Stimulated activated naive CD4-positive, alpha-beta T cell treated with Interleukin-2 at 50 U/mL for 16 hours (primary cell): ENCODE results near the gene OTOGL.
"Not testable (repeated sequence)": the region's sequence is repeated elsewhere in the genome, so short reads cannot be mapped to it uniquely, and the experiment has no call there.

Source experiments
- DNase-seq: peaks from one replicate; lab custom pipeline; 2025; lab: John Stamatoyannopoulos, UW

The OTOGL gene

GRCh38 chr12:80135624-80136023 is 36.3 kb downstream of the OTOGL start:
- no peak for DNase-seq

DNA sequence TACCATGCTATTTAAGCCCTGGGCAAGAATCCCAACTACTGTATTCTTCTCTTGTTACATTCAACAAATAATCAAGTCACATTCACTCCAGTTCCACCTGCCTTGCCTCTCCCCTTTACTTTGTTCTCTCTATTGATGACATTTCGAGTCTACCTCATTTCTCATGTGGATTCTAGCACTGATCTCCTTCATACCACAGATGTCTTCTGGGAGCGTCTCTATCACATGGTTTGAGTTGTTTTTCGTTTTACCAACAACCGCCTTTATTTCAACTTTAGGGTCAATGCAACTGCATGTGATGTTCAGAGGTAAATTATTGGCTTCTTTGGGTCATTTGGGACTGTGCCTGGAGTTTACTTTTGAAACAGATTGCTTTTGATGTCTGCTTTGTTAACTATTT is 40.7 kb downstream of the OTOGL start:
- no peak for DNase-seq

DNA sequence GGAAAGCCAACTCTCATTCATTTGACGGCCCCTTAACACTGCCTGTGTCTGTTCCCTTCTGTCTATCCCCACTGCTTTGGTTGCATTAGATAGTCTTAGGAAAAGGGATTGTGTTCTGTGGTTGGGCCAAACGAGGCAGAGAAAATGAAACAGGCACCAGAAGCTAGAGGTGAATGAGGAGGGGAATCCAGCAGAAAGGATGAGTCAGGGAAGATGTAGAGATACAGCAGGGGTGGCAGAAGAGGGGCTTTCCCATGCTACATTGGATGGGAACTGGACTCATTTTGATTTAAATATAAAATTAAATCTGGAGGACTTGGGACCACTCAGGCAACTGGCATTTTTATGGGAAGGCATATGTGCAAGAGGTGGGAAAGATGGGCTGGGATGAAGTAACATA is 43.3 kb downstream of the OTOGL start:
- no peak for DNase-seq

DNA sequence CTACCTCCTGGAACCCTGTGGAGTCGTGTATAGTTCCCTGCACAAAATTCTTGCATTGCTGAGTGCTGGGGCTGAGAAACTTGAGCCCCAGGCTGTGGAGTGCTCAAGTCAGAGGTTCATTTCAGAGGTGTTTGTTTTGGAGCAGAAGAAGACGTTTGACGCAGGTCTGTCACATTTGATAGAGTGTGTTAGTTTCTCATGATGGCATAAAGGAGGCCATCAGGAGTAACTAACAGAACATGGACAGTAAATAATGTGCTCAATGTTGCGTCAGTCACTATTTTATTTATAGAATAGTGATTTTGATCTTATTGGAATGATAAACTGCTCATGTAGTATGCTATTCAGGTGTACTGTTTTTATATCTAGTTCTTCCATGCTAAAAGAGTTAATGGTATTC is 44.2 kb downstream of the OTOGL start:
- no peak for DNase-seq

- DNase-seq = not testable (repeated sequence)
Measured at GRCh38 chr12:80149547-80150313, 50.4 kb downstream of the OTOGL start.

GRCh38 chr12:80151131-80151530 is 51.8 kb downstream of the OTOGL start:
- no peak for DNase-seq

DNA sequence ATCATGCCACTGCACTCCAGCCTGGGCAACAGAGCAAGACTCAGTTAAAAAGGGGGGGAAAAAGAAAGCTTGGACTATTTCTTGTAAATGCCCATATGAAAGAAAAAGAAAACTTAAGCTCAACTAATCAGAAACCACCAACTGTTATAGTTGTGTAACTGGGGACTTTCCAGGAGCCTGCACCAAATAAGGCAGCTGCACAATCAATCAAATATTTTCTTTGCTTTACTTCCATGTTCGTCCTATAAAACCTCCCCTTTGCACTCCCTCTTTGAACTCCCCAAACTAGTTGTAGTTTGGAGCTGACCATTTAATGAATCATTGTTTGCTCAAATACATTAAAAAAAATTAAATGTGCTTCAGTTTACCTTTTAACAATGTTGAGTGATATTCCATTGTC is 54.9 kb downstream of the OTOGL start:
- no peak for DNase-seq

DNA sequence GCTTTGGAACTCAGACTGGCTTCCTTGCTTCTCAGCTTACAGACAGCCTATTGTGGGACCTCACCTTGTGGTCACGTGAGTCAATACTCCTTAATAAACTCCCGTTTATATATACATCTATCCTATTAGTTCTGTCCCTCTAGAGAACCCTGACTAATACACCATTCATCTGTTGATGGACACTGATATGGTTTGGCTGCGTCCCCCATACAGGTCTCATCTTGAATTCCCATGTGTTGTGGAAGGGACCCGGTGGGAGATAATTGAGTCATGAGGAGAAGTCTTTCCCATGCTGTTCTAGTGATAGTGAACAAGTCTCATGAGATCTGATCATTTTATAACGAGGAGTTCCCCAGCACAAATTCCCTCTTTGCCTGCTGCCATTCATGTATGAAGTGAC is 57.0 kb downstream of the OTOGL start:
- no peak for DNase-seq

DNA sequence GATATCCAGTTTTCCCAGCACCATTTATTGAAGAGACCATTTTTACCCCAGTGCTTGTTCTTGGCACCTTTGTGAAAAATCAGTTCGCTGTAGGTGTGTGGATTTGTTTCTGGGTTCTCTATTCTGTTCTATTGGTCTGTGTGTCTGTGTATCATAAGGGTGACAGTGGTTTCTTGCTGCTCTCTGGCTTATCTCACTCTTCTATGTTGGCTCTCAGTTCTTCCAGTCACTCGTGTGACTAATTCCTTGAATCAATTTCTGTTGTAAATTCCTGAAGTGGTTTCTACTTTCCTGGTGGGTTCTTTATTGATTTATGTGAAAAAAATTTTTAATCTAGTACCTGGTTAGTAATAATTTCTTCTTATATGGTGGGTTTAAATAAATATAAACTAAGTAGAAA is 58.3 kb downstream of the OTOGL start:
- no peak for DNase-seq

GRCh38 chr12:80161612-80162011 is 62.3 kb downstream of the OTOGL start:
- no peak for DNase-seq

DNA sequence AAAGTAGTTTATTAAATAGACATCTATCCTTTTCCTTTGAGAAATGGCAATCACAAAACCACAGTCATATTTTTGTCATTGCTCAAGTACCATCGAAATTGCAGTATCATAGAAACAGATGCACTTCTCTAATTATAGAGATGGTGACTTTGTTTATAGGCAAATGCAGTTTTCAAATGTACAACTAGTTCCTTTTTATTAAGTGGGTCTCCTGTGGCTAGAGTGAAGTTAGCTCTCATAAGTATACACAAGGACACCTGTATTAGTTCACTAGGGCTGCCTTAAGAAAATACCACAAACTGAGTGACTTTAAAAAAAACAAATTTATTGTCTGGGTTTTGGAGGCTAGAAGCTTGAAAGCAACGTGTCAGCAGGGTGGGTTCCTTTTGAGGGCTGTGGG is 62.8 kb downstream of the OTOGL start:
- no peak for DNase-seq

GRCh38 chr12:80165746-80166145 is 66.4 kb downstream of the OTOGL start:
- no peak for DNase-seq

GRCh38 chr12:80166751-80167150 is 67.4 kb downstream of the OTOGL start:
- DNase-seq = no peak

DNA sequence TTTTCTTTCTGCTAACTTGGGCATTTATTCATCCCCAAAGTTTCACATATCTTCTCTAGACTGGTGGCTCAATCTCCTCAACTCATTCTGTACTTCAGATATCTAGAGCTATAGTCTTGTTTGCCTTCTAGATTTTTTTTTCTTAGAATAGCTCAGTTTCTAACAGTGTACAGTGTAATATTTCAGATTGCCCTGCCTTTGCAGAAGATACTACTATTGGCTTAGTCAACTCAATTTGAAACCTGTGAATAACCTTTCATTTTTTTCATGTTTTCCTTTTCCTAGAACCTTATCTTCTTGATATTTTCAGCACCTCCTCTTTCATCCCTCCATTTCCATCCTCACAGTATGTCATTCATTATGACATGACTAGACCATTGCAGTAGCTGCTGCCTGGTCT is 69.6 kb downstream of the OTOGL start:
- no peak for DNase-seq

DNA sequence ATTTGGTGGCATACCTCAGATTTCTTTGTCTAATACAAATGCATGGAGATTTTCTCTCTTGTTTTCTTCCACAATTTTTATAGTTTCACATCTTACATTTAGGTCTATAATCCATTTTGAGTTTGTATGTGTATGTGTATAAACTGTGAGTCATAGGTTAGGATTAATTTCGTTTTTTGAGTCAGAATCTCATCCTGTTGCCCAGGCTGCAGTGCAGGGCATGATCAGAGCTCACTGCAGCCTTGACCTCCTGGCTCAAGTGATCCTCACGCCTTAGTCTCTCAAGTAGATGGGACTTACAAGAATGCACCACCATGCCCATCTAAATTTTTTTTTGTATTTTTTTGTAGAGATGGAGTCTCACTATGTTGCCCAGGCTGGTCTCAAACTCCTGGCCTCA is 71.6 kb downstream of the OTOGL start:
- DNase-seq = no peak

GRCh38 chr12:80173083-80173864 is 73.9 kb downstream of the OTOGL start:
- no peak for DNase-seq

- DNase-seq = no peak
Measured at GRCh38 chr12:80175307-80175930, 76.1 kb downstream of the OTOGL start.

GRCh38 chr12:80176706-80177105 is 77.4 kb downstream of the OTOGL start:
- no peak for DNase-seq

DNA sequence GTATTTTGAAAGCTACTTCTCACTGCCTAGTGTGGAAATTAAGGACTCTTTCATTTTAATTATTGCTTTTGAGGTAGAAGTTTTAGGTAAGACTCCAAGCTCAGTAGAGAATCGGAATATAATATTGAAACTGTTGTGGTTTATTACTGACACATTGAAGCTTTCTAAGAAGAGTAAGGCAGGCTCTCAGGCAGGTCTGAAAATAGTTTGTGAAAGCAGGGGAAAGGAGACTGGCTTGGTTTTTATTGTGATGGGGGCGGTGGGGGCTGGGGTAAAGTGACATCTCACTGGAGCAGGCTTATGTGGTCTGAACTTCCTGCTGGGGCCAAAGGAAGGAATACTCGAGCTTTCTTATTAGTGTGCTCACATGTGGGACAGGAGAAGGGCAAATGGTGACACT is 79.5 kb downstream of the OTOGL start:
- no peak for DNase-seq

DNA sequence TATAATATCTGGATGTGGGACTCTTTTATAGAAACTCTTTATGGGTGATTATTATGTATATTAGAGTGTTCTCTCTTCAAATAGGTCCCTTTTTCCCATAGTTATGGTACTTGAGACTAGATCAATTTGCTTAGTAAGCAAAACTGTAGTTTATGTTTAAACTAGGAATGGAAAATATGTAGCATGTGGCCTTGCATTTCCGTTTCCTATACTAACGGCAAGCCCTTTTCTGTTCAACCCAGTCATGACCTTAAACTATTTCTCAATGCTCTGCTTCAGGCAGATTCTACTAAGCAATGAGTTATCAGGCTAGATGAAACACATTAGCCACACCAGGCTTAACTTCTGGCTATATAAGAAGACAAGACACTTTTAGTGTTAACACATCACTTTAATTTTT is 84.6 kb downstream of the OTOGL start:
- no peak for DNase-seq

- no peak for DNase-seq
Measured at GRCh38 chr12:80184926-80185325, 85.6 kb downstream of the OTOGL start.

GRCh38 chr12:80186727-80187217 is 87.4 kb downstream of the OTOGL start:
- DNase-seq = no peak

DNA sequence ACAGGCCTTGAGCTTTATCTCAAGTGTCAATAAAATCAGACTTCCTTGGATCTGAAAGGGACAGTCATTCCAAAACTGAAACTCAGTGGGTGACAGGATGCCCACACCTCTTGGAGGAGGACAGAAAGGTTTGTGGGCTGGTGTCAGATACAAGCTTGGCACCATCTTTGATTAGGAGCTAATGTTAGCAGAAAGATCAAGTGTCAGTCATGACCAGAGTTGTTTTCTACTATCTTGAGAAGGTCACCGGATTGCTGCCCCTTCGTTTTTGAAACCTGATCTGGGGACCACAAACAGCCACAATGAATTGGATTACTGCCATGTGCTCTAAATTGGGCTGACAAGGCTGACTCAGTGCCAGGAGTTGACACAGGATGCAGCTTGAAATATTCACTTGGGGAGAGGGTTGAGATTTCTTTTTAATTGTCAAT is 88.3 kb downstream of the OTOGL start:
- no peak for DNase-seq
